ENCODE data around the gene ANKRD33.
"Not testable (repeated sequence)": the region's sequence is repeated elsewhere in the genome, so short reads cannot be mapped to it uniquely, and the experiment has no call there.

The ANKRD33 gene

GRCh38 chr12:51883295-51883694 is 4.6 kb upstream of the ANKRD33 start:
- H3K27me3 ChIP-seq, result no peaks in the 10 kb centered on the region
- no peaks in the 10 kb centered on the region; the same call in 1 of the 2 replicates for H3K9me3 ChIP-seq
- H3K36me3 ChIP-seq, result no peaks in the 10 kb centered on the region
- no peak overlapping the region for H3K4me3 ChIP-seq (ENCODE audit: low read depth, low read length)
- no peaks in the 10 kb centered on the region for H3K4me1 ChIP-seq
- DNase-seq, result no peak
- TF ChIP-seq, protein P1, sequence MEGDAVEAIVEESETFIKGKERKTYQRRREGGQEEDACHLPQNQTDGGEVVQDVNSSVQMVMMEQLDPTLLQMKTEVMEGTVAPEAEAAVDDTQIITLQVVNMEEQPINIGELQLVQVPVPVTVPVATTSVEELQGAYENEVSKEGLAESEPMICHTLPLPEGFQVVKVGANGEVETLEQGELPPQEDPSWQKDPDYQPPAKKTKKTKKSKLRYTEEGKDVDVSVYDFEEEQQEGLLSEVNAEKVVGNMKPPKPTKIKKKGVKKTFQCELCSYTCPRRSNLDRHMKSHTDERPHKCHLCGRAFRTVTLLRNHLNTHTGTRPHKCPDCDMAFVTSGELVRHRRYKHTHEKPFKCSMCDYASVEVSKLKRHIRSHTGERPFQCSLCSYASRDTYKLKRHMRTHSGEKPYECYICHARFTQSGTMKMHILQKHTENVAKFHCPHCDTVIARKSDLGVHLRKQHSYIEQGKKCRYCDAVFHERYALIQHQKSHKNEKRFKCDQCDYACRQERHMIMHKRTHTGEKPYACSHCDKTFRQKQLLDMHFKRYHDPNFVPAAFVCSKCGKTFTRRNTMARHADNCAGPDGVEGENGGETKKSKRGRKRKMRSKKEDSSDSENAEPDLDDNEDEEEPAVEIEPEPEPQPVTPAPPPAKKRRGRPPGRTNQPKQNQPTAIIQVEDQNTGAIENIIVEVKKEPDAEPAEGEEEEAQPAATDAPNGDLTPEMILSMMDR (IDR thresholded peaks at IDR 0.05; ENCODE audit: low read depth, low read length), result no peak

- no peak for DNase-seq
- Histone ChIP-seq H3K4me3 (ENCODE audit: low read depth, low read length) (no peak overlapping the region), H3K36me3 (no peaks in the 10 kb centered on the region), H3K4me1 (no peaks in the 10 kb centered on the region), H3K9me3 (no peaks in the 10 kb centered on the region; the same call in 1 of the 2 replicates), H3K27me3 (no peaks in the 10 kb centered on the region)
- TF ChIP-seq, protein P1 (IDR thresholded peaks at IDR 0.05; ENCODE audit: low read depth, low read length), result no peak
Observed at GRCh38 chr12:51883998-51884675, 3.8 kb upstream of the ANKRD33 start.

- TF ChIP-seq, protein P1 (IDR thresholded peaks at IDR 0.05; ENCODE audit: low read depth, low read length), result no peak
- H3K36me3 ChIP-seq, result no peaks in the 10 kb centered on the region
- DNase-seq, result no peak
- H3K4me3 ChIP-seq (ENCODE audit: low read depth, low read length), result no peak overlapping the region
- 0 out of 2 replicates have a peak, but pooled peaks cover 3% of the 10 kb centered on the region for H3K4me1 ChIP-seq
- no peaks in the 10 kb centered on the region; the same call in 1 of the 2 replicates for H3K9me3 ChIP-seq
- no peaks in the 10 kb centered on the region for H3K27me3 ChIP-seq
Observed at GRCh38 chr12:51884676-51885229, 3.1 kb upstream of the ANKRD33 start.

GRCh38 chr12:51885294-51886020 is 2.4 kb upstream of the ANKRD33 start:
- not testable (repeated sequence) for H3K4me3 ChIP-seq (ENCODE audit: low read depth, low read length); H3K36me3 ChIP-seq; H3K4me1 ChIP-seq; H3K27me3 ChIP-seq; H3K9me3 ChIP-seq; DNase-seq

- Histone ChIP-seq H3K9me3 (no peaks in the 10 kb centered on the region; the same call in 1 of the 2 replicates), H3K36me3 (no peaks in the 10 kb centered on the region), H3K4me3 (ENCODE audit: low read depth, low read length) (no peak overlapping the region), H3K4me1 (0 out of 2 replicates have a peak, but pooled peaks cover 3% of the 10 kb centered on the region), H3K27me3 (no peaks in the 10 kb centered on the region)
- DNase-seq, result no peak
- TF ChIP-seq, protein P1 (IDR thresholded peaks at IDR 0.05; ENCODE audit: low read depth, low read length), result no peak
Observed at GRCh38 chr12:51886021-51886710, 1.7 kb upstream of the ANKRD33 start.

All from BE2C (cell line).